ENCODE measurements around the gene BICDL1. TPM values are rescaled to one million over a fixed set of nuclear protein-coding genes. Genes with fewer than 3 reads are reported as not detected.

Gene BICDL1
- total RNA-seq, 1 experiment from 2014 or later, result 20.7 TPM

DNA sequence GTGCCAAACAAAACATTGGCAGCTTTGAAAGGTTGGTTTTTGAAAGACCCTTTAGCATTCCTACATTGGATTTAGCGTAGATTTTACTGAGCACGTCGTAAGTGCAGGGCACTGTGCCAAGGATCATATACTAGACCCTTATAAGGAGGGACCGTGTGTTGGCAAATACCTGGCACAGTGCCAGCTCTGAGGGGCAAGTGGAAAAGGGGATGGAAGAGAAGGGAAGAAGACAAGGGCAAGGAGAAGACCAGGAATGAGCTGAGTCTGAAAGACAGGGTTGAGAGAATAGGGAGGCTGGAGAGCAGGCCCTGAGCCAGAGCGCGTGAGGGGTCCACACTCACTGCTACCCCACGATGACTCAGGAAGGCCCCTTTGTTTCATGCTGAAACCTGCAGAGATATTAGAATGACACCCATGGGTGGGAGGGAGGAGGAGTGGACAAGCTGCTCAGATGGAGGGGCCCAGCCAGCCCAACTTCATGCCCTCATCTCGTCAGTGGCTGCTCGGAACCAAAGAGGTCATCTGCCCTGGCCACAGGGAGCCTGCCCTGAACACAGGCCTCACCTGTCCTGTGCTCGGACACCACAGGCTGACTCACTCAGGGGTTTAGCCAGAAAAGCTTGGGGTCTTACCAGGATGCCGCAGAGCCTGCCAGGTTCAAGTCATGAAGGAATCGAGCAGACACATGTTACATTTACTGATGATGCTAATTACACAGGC lies 102.5 kb downstream of the BICDL1 start:
- H3K27ac Mint-ChIP-seq (ENCODE audit: low read depth, unreplicated experiment), result no peak overlapping the region
- H3K4me1 Mint-ChIP-seq (ENCODE audit: insufficient read depth, unreplicated experiment), result peaks cover 19% of the 10 kb centered on the region
- no peak overlapping the region for H3K4me3 Mint-ChIP-seq (ENCODE audit: unreplicated experiment)
- CTCF ChIA-PET, result interaction anchor here (1.0 to 1.3 kb wide), 3 partner anchors 63 to 311 kb away, joined by 3 read pairs; partner anchors contain the start of gene RPLP0
- DNase-seq (ENCODE audit: unreplicated experiment), result no peak
- no peaks in the 10 kb centered on the region for H3K9me3 Mint-ChIP-seq (ENCODE audit: unreplicated experiment)
- POLR2A ChIA-PET, result interaction anchor here (2.8 to 6.1 kb wide), 2 partner anchors 25 to 103 kb away, joined by 15 to 46 read pairs; partner anchors contain the start of genes BICDL1 and RAB35
- intact Hi-C loops (cut with micrococcal nuclease), result no loop called here
- peaks cover 31% of the 10 kb centered on the region for H3K36me3 Mint-ChIP-seq (ENCODE audit: insufficient read depth, unreplicated experiment)
- TF ChIP-seq CTCF (IDR thresholded peaks at IDR 0.05; ENCODE audit: unreplicated experiment), result no peak
- H3K27me3 Mint-ChIP-seq (ENCODE audit: insufficient read depth, unreplicated experiment), result no peaks in the 10 kb centered on the region
- no TSS peak for BruUV-seq (replicated peaks)

GRCh38 chr12:120092551-120093335 lies 103.7 kb downstream of the BICDL1 start:
- intact Hi-C loops (cut with micrococcal nuclease), result no loop called here
- no peaks in the 10 kb centered on the region for H3K27me3 Mint-ChIP-seq (ENCODE audit: insufficient read depth, unreplicated experiment)
- H3K27ac Mint-ChIP-seq (ENCODE audit: low read depth, unreplicated experiment), result no peak overlapping the region
- BruUV-seq (replicated peaks), result no TSS peak
- DNase-seq (ENCODE audit: unreplicated experiment), result no peak
- TF ChIP-seq CTCF (IDR thresholded peaks at IDR 0.05; ENCODE audit: unreplicated experiment), result no peak
- H3K4me1 Mint-ChIP-seq (ENCODE audit: insufficient read depth, unreplicated experiment), result peaks cover 7% of the 10 kb centered on the region
- ChIA-PET POLR2A (interaction anchor here (0.9 to 6.1 kb wide), 3 partner anchors 24 to 103 kb away, joined by 3 to 46 read pairs (median 3); partner anchors contain the start of gene RAB35), CTCF (interaction anchor here (0.8 kb wide), 1 partner anchor 135 kb away, joined by 4 read pairs; no protein-coding TSS in a partner anchor)
- H3K36me3 Mint-ChIP-seq (ENCODE audit: insufficient read depth, unreplicated experiment), result peaks cover 43% of the 10 kb centered on the region
- no peak overlapping the region for H3K4me3 Mint-ChIP-seq (ENCODE audit: unreplicated experiment)
- H3K9me3 Mint-ChIP-seq (ENCODE audit: unreplicated experiment), result no peaks in the 10 kb centered on the region

GRCh38 chr12:120093336-120093591 lies 104.2 kb downstream of the BICDL1 start:
- H3K36me3 Mint-ChIP-seq (ENCODE audit: insufficient read depth, unreplicated experiment), result peaks cover 48% of the 10 kb centered on the region
- TF ChIP-seq CTCF (IDR thresholded peaks at IDR 0.05; ENCODE audit: unreplicated experiment), result no peak

More at GRCh38 chr12:120093336-120093591, 104.2 kb downstream of the BICDL1 start:
- Mint-ChIP-seq H3K4me1 (ENCODE audit: insufficient read depth, unreplicated experiment) (peaks cover 7% of the 10 kb centered on the region), H3K27me3 (ENCODE audit: insufficient read depth, unreplicated experiment) (no peaks in the 10 kb centered on the region), H3K27ac (ENCODE audit: low read depth, unreplicated experiment) (no peak overlapping the region), H3K4me3 (ENCODE audit: unreplicated experiment) (no peak overlapping the region), H3K9me3 (ENCODE audit: unreplicated experiment) (no peaks in the 10 kb centered on the region)
- CTCF ChIA-PET, result interaction anchor here (0.8 kb wide), 1 partner anchor 135 kb away, joined by 4 read pairs; no protein-coding TSS in a partner anchor
- BruUV-seq (replicated peaks), result no TSS peak
- intact Hi-C loops (cut with micrococcal nuclease), result no loop called here
- POLR2A ChIA-PET, result interaction anchor here (0.9 to 1.2 kb wide), 3 partner anchors 14 to 104 kb away, joined by 3 read pairs; partner anchors contain the start of gene RAB35
- no peak for DNase-seq (ENCODE audit: unreplicated experiment)

All from MCF 10A (cell line).